ENCODE data around the gene VWDE.

The VWDE gene

DNA sequence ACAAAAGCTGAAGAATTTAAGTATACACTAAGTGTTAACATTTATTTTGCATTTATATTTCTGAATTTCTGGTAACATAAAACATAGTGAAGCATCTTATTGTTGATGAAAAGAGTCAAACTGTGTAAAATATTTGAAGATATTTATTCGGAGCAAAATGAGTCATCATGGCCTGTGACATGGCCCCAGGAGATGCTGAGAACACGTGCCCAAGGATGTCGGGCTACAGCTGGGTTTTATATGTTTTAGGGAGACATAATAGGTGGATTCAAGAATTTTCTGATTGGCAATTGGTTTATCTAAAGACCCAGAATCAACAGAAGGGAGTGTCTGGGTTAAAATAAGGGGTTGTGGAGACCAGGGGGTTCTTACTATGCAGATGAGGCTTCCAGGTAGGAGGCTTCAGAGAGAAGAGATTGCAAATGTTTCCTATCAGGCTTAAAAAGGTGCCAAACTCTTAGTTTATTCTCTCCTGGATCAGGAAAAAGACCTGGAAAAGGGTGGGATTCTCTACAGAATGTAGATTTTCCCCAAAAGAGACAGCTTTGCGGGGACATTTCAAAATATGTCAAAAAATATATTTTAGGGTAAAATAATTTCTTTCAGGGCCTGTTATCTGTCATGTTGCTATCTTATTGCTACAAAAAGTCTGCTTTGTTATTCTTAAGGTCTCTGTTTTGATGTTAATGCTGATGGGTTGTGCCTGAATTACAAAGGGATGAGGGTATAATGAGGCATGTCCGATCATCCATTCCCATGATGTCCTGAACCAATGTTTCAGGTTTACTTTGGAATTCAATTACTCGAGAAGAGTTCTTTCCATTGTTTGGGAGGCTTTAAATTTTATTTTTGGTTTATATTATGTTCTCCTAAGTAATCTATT, 74.5 kb downstream of the VWDE start:
- no peak for DNase-seq (ENCODE audit: low read depth in 2 of 2)

DNA sequence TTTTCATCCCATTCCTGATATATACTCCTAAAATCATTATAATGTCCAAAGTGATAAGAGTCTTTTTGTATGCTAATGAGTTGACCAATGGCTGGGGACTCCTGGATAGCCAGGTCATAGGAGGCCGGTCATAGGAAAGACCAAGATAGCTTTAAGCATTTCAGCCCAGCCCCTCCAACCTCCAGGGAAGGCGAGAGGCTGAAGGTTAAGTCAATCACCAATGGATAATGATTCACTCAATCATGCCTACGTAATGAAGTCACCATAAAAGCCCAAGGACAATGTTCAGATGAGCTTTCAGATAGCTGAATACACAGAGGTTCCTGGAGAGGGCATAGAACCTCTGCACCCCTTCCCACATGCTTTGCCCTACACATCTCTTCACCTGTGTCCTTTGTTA, 75.7 kb downstream of the VWDE start:
- DNase-seq (ENCODE audit: low read depth in 2 of 2): no peak

DNA sequence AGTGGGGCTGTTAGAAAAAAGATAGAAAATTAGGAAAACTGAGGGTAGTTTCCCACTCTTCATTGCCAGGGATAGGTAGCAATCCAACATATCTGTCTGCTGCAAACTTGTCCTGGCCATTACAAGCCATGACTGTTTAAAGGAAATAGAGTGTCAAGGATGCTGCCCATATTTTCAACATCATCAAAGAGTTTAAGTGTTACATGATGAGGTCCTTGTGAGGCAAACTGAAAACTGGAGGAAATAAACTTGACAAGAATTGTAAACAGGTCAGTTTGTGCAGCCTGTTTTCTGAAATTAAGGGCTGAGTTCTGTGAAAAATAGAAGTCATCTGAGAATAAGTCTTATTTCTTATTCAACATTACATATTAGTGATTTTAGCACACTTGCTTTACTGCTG, 78.0 kb downstream of the VWDE start:
- DNase-seq (ENCODE audit: low read depth in 2 of 2): no peak

DNA sequence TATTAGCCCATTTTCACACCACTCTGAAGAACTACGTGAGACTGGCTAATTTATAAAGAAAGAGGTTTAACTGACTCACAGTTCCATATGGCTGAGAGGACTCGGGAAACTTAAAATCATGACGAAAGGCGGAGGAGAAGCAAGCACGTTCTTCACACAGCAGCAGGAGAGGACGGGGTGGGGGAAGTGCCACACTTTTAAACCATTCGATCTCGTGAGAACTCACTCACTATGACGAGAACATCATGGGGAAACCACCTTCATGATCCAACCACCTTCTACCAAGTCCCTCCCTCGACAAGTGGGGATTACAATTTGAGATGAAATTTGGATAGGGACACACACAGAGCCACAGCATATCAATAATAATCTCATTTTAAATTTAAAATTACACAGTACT, 80.2 kb downstream of the VWDE start:
- no peak for DNase-seq (ENCODE audit: low read depth in 2 of 2)

DNA sequence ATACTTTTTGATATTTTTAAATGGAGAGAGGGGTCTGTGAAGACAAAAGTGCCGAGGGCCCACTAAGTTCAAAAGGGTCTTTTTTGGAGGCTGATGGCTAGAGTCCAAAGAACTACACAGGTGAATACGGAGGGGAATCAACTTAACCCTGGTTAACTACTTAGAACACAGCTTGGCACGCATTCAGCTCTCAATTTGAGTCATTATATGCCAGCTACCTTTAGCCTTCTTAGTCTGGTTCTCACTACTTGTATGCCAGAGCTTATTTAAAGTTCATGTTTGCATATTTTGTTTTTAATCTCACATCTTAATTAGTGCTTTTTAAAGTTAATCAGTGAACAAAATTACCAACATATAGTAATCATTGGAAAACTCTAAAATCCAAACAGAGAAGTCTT, 80.8 kb downstream of the VWDE start:
- DNase-seq (ENCODE audit: low read depth in 2 of 2): no peak

DNA sequence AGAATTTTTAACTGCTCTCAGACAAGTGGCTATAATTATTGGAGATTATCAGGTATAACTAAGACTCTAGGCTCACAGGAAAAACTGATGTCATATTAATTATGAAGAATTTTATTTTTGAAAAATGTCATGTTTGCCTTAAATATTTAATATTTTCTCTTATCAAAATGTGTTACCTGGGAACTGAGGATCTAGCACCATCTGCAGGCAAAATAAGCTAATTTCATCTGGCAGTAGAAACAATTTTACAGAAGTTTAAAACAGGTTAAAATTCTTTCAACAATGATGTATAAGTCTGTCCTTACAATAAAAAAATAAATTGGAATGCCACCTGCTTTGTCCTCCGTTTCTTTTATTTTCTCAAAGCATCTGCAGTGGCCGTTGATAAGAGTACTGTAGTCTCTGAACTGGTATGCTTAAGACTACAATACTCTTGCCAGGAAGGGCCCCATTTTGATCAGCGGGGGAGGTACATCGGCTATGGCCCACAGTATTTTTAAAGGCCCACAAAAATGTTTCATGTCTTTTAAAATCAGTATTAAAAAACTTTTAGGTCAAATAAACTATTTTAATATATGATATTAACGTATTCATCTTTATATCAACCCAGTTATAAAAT, 81.3 kb downstream of the VWDE start:
- no peak for DNase-seq (ENCODE audit: low read depth in 2 of 2)

DNA sequence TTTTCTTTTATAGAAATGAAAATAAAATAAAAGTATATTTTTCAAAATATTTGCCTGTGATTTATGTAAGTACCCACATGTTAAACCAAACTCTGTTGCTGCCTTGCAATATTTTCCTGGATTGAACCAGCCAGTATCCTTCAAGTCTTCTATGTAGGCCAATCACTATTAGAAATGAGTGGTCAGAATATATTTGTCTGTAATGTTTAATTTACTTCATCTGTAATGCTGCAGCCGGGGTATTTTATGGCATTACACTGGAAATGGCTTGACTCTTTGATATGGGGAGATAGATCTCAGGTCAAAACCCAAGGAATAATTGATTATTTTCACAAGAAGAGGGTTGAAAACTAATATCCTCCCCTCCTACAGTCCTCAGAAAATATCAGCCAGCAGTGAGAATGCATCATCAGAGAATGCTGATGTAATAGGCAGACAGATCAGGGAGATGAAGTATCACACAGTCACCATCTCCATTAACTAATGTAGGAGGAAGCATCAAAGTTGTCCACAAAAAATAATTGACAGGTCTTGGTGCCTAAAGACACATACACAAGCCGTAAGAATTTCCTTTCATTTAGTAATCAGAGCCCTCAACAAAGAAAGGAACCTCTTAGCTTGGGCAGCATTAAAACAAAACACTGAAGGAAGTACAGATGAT, 82.5 kb downstream of the VWDE start:
- no peak for DNase-seq (ENCODE audit: low read depth in 2 of 2)

DNA sequence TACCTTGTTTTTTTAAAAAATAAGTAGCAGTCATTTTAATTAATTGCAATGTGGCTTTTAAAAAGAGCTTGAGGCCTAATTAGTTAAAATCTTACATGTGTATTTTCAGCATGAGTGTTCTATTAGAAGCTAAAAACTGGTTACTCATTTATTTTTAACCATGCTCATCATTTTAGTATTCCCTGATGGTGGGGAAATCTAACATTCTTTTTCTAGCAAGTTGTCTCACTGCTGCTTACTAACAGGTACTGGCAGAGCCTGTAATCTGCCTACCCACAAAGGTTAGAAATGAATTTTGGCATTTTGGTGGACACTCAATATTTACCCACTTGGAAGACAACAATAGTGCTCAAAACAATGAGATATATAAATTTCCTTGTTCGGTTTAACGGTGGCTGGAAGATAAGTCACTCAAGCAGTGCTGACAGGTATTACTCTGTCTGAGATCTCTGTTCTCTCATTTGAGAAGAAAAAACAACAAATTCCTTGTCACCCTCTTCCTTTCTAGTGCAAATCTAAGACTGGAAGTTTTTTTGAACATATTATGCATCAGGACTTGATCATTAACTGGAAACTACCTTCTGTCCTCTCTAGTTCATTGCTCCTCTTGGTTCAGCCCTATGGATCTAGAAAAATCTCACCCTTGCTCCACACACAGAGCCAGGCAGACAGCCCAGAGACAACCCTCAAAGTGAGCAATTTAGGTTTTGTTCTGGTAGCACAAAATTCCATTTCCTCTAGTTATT, 83.3 kb downstream of the VWDE start:
- DNase-seq (ENCODE audit: low read depth in 2 of 2): no peak

DNA sequence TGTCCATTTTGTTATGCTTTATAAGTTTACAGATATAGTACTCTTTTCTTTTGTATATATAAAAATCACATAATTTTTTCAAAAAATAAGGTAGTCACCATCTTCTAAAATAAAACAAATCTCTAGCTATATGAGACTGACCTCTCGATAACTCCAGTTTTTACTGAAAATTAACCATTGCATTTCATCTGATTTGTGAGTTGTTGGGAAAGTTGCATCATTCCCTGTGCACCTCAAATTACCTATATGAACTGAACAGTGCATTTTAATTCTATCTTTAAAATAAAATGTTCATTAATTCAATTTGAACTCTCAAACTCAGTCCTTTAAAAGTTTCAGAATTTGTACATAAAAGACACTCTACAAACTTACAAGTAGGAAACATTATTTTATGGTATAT, 86.0 kb downstream of the VWDE start:
- DNase-seq (ENCODE audit: low read depth in 2 of 2): no peak

DNA sequence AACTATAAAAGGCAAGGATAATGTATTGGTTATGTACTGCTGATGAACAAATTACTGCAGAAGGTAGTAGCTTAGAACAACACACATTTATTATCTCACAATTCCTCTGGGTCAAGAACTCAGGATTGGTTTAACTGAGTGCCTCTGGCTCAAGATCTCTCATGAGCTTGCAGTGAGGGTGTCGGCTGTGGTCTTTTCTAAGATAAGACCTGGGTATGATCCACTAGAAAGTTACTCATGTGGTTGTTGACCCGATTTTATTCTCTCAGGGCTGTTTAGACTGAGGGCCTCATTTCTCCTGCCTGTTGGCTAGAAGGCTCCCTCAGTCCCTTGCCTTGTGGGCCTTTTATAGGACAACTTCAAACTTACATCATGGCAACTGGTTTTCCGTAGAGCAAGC, 86.7 kb downstream of the VWDE start:
- no peak for DNase-seq (ENCODE audit: low read depth in 2 of 2)

DNA sequence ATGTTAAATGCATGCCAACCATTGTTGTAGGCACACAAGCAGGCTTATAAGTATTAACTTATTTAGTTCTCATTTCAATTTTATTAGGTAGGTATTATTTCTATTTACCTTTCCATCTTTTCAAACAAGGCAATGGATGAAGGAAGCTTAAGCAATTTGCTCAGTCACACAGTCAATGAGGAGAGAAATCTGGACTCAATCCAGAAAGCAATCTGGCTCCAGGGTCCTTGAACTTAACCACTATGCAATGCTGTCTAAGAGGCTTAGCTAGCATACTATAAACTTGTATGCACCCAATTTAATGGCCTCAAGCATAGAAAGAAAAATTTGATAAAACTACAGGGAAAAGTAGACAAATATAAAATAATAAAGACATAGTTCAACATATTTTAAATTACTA, 88.6 kb downstream of the VWDE start:
- DNase-seq (ENCODE audit: low read depth in 2 of 2): no peak

DNA sequence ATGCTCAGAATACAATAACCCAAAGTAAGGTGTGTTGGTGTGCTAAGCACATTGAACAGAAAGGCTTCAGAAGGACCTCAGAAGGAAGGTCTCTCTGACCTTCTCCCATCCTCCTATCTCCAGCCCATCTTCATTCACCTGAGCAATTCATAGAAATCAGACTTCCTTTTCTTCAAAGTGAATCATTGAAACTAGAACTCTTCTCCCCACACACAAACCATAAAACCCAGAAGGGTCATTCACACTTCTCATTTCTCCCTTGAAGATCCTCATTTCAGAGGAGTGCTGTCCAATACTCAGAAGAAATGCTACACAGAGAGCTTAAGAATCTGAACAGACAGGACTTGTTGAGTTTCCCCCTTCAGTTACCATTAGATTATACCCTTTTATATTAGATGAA, 89.5 kb downstream of the VWDE start:
- DNase-seq (ENCODE audit: low read depth in 2 of 2): no peak

DNA sequence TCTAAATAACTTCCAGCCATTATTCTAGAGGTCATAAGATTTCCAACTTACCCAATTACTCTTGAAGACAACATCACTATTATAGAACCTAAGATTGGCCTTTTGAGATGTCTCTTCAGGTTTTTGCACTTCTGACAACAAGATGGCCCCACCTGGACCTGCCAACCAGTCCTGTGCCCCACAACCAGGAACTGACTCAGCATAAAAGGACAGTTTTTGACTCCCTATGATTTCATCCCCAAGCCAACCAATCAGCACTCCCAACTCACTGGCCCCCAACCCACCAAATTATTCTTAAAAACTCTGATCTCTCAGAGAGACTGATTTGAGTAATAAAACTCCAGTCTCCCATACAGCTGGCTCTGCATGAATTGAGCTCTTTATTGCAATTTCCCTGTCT, 98.2 kb downstream of the VWDE start:
- no peak for DNase-seq (ENCODE audit: low read depth in 2 of 2)

DNA sequence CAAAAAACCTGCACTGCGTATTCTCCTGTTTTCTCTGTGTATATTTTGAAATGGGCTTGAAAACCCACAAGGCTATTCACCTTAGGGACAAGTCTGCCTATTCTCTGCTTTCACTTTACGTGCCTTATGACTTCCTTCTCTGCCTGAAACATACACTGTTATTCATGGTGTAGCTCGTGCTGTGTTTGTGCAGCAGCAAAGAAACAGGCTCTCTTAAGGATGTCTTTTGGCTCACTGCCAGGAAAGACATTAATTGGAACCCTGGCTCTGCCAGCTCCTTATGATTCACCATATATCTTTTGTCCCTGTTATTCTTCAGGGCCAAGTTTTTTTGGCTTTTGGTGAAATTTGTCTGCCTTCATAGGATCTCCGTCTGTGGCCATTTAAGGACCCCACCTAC, 100.2 kb downstream of the VWDE start:
- DNase-seq (ENCODE audit: low read depth in 2 of 2): no peak

DNA sequence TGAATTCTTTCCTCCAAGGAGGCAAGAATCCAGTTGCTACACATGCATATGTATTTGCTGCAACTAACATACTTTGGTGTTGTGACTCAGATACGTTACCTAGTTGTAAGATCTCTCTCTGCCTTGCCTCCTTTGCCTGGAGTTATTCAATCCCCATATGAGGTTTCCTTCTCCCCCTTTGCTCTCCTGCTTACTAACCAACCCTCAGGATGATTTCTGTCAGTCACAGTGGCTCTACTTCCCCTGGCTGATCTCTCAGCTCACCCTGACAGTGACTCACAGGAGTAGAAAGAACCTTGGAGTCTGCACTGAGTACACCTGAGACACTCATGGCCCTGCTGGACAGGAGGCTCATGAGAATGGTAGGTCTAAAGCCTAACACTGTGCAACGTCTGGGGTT, 100.6 kb downstream of the VWDE start:
- no peak for DNase-seq (ENCODE audit: low read depth in 2 of 2)

DNA sequence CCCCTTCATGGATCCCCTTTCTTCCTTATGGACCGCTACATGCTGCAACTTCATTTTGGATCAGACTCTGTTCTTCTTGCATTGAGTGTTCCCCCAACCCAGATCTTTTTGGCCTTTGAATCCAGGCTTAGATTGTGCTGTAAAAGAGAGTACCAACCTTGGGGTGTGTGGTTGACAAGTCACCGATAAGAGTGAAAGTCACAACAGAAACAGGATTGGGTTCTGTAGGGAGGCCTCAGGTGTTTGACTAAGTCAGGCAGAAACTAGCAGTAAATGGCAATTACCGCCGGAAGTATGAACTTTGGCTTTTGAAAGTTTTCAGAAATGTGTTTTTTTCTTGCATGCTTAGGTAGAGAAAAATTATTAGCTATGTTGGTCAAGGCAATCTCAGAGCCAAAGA, 103.2 kb downstream of the VWDE start:
- DNase-seq (ENCODE audit: low read depth in 2 of 2): no peak

DNA sequence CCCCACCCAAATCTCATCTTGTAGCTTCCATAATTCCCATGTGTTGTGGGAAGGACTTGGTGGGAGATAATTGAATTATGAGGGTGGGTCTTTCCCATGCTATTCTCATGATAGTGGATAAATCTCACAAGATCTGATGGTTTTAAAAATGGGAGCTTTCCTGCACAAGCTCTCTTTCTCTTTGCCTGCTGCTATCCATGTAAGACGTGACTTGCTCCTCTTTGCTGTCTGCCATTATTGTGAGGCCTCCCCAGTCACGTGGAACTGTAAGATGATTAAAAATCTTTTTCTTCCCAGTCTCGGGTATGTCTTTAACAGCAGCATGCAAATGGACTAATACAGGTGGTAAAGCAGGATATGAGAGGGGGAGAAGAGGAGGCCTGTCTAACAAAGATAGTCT, 104.3 kb downstream of the VWDE start:
- no peak for DNase-seq (ENCODE audit: low read depth in 2 of 2)

DNA sequence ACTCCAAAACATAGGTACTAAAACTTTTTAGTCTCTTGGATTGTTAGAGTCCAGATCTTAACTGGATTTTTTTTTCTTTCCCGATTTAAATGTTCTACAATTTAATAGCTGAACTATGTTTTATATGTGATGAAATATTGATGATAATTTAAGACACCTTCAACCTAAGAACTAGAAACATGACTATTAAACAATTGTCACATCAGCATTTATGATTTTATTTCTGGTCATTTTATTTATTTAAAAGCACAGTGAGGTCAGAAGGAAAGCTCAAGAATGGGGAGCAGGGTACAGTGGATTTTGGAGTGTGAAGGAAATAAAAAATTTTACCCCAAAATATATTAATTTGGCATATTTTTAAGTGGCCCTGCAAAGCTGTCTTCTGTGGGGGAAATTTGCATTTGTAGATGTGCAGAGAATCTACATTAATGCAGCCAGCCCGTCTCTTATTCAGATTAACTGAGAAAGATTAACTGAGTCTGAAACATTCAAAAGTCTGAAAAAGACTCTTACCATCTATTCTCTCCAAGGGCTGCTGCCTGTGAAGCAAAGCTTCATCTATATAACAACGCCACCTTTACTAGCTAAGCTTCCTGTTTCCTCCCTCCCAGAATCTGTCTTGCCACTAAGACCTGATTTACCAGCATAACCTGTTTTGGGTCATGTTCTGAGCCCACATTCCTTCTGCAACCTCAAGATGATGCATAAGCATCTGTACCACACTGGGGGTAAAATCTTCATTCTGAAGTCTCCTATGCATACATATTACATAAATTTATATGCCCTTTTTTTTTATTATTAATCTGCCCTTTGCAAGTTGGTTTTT, 106.2 kb downstream of the VWDE start:
- no peak for DNase-seq (ENCODE audit: low read depth in 2 of 2)

DNA sequence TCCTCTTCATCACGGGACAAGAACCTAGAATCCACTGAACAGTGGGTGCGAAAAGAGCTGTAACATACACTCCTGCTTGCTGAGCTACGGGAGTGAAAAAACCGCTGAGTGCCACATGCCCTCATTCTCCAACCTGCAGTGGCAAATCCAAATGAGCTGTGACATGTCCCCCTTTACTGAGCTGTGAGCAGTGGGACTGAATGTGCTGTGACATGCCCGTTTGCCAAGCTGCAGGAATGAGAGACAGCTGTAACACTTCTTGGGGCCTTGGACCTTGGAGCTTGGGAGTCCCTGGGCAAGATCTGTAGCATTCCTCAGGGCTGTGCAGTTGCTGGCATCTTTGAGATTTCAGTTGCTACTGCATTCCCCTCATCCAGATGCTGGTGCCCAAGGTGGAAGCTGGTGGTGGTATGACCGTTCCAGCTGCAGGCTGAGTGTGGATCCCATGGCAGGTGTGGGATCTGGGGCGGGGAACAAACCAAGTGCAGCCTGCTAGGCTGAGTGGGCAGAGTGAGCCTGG, 107.6 kb downstream of the VWDE start:
- DNase-seq (ENCODE audit: low read depth in 2 of 2): no peak

DNA sequence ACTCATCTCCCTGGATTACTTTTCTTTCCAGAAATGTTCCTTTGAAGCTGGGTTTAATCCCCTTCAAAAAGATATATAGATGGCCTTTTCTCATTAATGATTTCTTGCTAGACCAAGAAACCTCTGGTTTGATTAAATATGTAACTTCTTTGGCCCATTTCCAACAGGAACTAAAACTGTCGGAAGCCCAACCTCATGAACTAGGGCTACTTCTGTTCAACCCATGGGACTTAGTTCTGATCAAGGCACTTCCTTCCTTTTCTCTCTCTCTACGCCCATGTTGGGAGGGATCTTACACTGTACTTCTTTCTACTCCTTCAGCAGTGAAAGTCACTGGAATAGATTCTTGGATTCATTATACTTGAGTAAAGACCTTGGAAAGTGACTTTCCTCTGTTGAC, 109.0 kb downstream of the VWDE start:
- DNase-seq (ENCODE audit: low read depth in 2 of 2): no peak

DNA sequence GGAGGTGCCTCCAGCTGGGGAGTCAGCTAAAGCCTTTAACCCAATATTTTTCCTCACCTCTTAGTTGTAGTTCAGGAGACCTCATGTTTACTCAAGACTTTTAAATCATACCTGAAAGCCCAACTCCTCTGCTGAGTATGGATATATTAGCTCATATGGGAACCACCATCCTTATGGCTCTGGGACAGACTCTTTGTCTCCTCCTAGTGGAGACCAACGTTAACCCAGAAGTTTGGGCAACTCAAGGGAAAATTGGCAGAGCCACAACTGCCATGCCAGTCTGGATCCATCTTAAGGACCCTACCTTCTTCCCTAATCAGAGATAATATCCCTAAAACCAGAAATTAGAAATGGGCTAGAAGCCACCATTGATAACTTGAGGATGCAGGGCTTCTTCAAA, 111.8 kb downstream of the VWDE start:
- DNase-seq (ENCODE audit: low read depth in 2 of 2): no peak
